Lower leg skin (tissue), 3 donors: Measurements from ENCODE around the gene HOXA13.

Experiments
- POLR2A ChIP-seq, 2 donors: fragments of 450-650 bp; IDR thresholded peaks; one replicate each; pipeline ENCODE4 v1.6.1; 2016 to 2017; ENCODE audit warnings: antibody characterized with exemption in 2 of 2, mild to moderate bottlenecking in 1 of 2, moderate library complexity in 1 of 2
- TF ChIP-seq, protein P1 (sequence below), 3 donors: fragments of 450-650 bp; IDR thresholded peaks; one replicate each; pipeline ENCODE4 v1.5.1; 2016; ENCODE audit warnings: antibody characterized with exemption in 3 of 3, mild to moderate bottlenecking in 3 of 3, moderate library complexity in 2 of 3

DNA sequence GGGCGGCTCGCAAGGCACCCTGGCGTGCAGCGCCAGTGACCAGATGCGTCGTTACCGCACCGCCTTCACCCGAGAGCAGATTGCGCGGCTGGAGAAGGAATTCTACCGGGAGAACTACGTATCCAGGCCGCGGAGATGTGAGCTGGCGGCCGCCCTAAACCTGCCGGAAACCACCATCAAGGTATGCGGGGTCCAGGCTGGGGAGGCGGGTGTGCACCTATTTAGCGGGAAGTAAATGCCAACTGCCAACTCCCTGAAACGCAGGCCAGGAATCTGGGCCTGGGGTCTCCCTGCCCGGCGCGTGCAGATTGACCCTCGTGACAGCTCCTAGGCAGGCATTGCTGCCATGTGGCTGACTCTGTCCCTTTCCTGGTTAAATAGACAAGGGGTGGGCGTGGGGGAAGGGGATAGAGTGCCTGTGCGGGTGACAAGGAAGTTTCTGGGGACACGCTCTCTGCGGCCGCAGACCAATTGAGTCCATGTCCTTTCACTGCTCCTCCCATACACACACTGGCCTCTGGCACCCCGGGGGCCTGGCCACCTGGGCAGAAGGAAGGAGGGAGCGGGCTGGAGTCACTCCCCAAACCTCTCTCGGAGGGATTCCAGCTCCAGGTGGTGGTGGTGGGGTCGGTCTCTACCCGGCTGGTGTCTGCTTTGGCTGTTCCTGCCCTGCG, 45.4 kb upstream of the HOXA13 start:
- TF ChIP-seq, protein P1, sequence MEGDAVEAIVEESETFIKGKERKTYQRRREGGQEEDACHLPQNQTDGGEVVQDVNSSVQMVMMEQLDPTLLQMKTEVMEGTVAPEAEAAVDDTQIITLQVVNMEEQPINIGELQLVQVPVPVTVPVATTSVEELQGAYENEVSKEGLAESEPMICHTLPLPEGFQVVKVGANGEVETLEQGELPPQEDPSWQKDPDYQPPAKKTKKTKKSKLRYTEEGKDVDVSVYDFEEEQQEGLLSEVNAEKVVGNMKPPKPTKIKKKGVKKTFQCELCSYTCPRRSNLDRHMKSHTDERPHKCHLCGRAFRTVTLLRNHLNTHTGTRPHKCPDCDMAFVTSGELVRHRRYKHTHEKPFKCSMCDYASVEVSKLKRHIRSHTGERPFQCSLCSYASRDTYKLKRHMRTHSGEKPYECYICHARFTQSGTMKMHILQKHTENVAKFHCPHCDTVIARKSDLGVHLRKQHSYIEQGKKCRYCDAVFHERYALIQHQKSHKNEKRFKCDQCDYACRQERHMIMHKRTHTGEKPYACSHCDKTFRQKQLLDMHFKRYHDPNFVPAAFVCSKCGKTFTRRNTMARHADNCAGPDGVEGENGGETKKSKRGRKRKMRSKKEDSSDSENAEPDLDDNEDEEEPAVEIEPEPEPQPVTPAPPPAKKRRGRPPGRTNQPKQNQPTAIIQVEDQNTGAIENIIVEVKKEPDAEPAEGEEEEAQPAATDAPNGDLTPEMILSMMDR (IDR thresholded peaks at IDR 0.05) = no peak
- no peak for TF ChIP-seq POLR2A (IDR thresholded peaks at IDR 0.05)
